Activated CD4-positive, alpha-beta T cell treated with anti-CD3 and anti-CD28 coated beads for 36 hours (primary cell): Measurements from ENCODE around the gene YTHDF1. TPM values are rescaled to one million over a fixed set of nuclear protein-coding genes. Genes with fewer than 3 reads are reported as not detected.

Source experiments
- ATAC-seq: fragments of 200-7000 bp; cut with Tn5 transposase; one replicate; pipeline ENCODE4 v1.10.0; 2021; ENCODE audit warnings: mild to moderate bottlenecking, moderate library complexity
- CTCF ChIA-PET: fragments of 350-600 bp; sonication (Branson Sonifier 250); formaldehyde crosslinking; loops from one replicate; lab custom pipeline; 2021; ENCODE audit warnings: antibody characterized with exemption; lab: Charles Lee
- POLR2A ChIA-PET: fragments of 350-600 bp; sonication (Branson Sonifier 250); formaldehyde crosslinking; loops from one replicate; lab custom pipeline; 2021; ENCODE audit warnings: antibody characterized with exemption, inconsistent platforms; lab: Charles Lee
- DNase-seq: peaks from one replicate; pipeline ENCODE4 v3.0.0-alpha.2; 2020
- H3K27ac Mint-ChIP-seq: one replicate; pipeline ENCODE4 v1.8.0; 2021; ENCODE audit warnings: mixed read lengths
- H3K27me3 Mint-ChIP-seq: one replicate; pipeline ENCODE4 v1.8.0; 2021; ENCODE audit warnings: mixed read lengths
- H3K36me3 Mint-ChIP-seq: one replicate; pipeline ENCODE4 v1.8.0; 2021; ENCODE audit warnings: low read depth, mixed read lengths
- H3K4me1 Mint-ChIP-seq: one replicate; pipeline ENCODE4 v1.8.0; 2021; ENCODE audit warnings: mixed read lengths
- H3K4me3 Mint-ChIP-seq: one replicate; pipeline ENCODE4 v1.8.0; 2021; ENCODE audit warnings: mild to moderate bottlenecking, moderate library complexity, mixed read lengths
- H3K9me3 Mint-ChIP-seq: one replicate; pipeline ENCODE4 v1.8.0; 2021; ENCODE audit warnings: low read depth, mixed read lengths
- intact Hi-C, 2 experiments: fragments of 100-400 bp; cut with DNase I in 1 of 2; cut with micrococcal nuclease in 1 of 2; formaldehyde crosslinking; loops; one replicate each; pipeline versions ENCODE4 v1.14.2 to v1.15.1; 2022 to 2024; cut with DNase I, micrococcal nuclease
- total RNA-seq, 2 experiments: library from RNA; stranded (reverse); gene quantifications; one replicate each; pipeline ENCODE4 v1.2.3, GENCODE V29; 2021

The YTHDF1 gene
- total RNA-seq, 2 experiments from 2014 or later, result 32.2 to 32.6 TPM

- CTCF ChIA-PET, result interaction anchor here (0.6 kb wide), 1 partner anchor 24 kb away, joined by 3 read pairs; no protein-coding TSS in a partner anchor
- Mint-ChIP-seq H3K4me3 (no peak overlapping the region), H3K27me3 (peaks cover 30% of the 10 kb centered on the region), H3K36me3 (no peaks in the 10 kb centered on the region), H3K4me1 (peaks cover 9% of the 10 kb centered on the region), H3K27ac (no peak overlapping the region), H3K9me3 (no peaks in the 10 kb centered on the region)
- no peak for ATAC-seq
- DNase-seq, result no peak
- intact Hi-C loops, result loop anchor here in 1 of 2 experiments (10.0 kb wide), 1 partner anchor 700 kb away; the partner anchor contains the start of gene GATA5
- POLR2A ChIA-PET, result no interaction called here
Measured at GRCh38 chr20:63174309-63175037, 41.5 kb downstream of the YTHDF1 start.

GRCh38 chr20:63173552-63174191 lies 42.3 kb downstream of the YTHDF1 start:
- DNase-seq (no peak), ATAC-seq (no peak)
- ChIA-PET POLR2A (interaction anchor here (0.6 kb wide), 1 partner anchor 189 kb away, joined by 3 read pairs; no protein-coding TSS in a partner anchor), CTCF (interaction anchor here (0.6 to 0.8 kb wide), 2 partner anchors 23 to 118 kb away, joined by 3 read pairs; no protein-coding TSS in a partner anchor)
- H3K27me3 Mint-ChIP-seq, result peaks cover 30% of the 10 kb centered on the region
- H3K9me3 Mint-ChIP-seq, result no peaks in the 10 kb centered on the region
- no peak overlapping the region for H3K4me3 Mint-ChIP-seq
- no peaks in the 10 kb centered on the region for H3K36me3 Mint-ChIP-seq
- intact Hi-C loops, result loop anchor here in 1 of 2 experiments (10.0 kb wide), 1 partner anchor 699 kb away; the partner anchor contains the start of gene GATA5
- H3K27ac Mint-ChIP-seq, result no peak overlapping the region
- H3K4me1 Mint-ChIP-seq, result peaks cover 7% of the 10 kb centered on the region

GRCh38 chr20:63172726-63173125 lies 43.2 kb downstream of the YTHDF1 start:
- Mint-ChIP-seq H3K27me3 (peaks cover 28% of the 10 kb centered on the region), H3K4me1 (peaks cover 7% of the 10 kb centered on the region), H3K27ac (no peak overlapping the region), H3K36me3 (no peaks in the 10 kb centered on the region), H3K4me3 (no peak overlapping the region), H3K9me3 (no peaks in the 10 kb centered on the region)
- ChIA-PET CTCF (interaction anchor here (0.6 to 0.8 kb wide), 2 partner anchors 117 to 193 kb away, joined by 3 read pairs; no protein-coding TSS in a partner anchor), POLR2A (interaction anchor here (0.6 kb wide), 1 partner anchor 188 kb away, joined by 3 read pairs; no protein-coding TSS in a partner anchor)
- intact Hi-C loops, result loop anchor here in 1 of 2 experiments (10.0 kb wide), 1 partner anchor 698 kb away; the partner anchor contains the start of gene GATA5
- DNase-seq (peak; percentile 45), ATAC-seq (peak; percentile 52)

- H3K4me3 Mint-ChIP-seq, result no peak overlapping the region
- H3K27me3 Mint-ChIP-seq, result peaks cover 26% of the 10 kb centered on the region
- H3K27ac Mint-ChIP-seq, result no peak overlapping the region
- H3K4me1 Mint-ChIP-seq, result peaks cover 6% of the 10 kb centered on the region
- H3K36me3 Mint-ChIP-seq, result no peaks in the 10 kb centered on the region
- POLR2A ChIA-PET, result no interaction called here
- no peaks in the 10 kb centered on the region for H3K9me3 Mint-ChIP-seq
- DNase-seq (no peak), ATAC-seq (no peak)
- CTCF ChIA-PET, result no interaction called here
- intact Hi-C loops, result loop anchor here in 1 of 2 experiments (10.0 kb wide), 1 partner anchor 697 kb away; the partner anchor contains the start of gene GATA5
Measured at GRCh38 chr20:63171991-63172390, 43.9 kb downstream of the YTHDF1 start.

GRCh38 chr20:63169681-63170080 lies 46.2 kb downstream of the YTHDF1 start:
- Mint-ChIP-seq H3K9me3 (no peaks in the 10 kb centered on the region), H3K4me1 (peaks cover under 1% of the 10 kb centered on the region), H3K4me3 (no peak overlapping the region), H3K27ac (no peak overlapping the region), H3K27me3 (peaks cover 18% of the 10 kb centered on the region), H3K36me3 (no peaks in the 10 kb centered on the region)
- DNase-seq, result no peak
- ATAC-seq, result no peak
- intact Hi-C loops, result loop anchor here in 1 of 2 experiments (10.0 kb wide), 1 partner anchor 695 kb away; the partner anchor contains the start of gene GATA5
- ChIA-PET CTCF (interaction anchor here (1.0 kb wide), 1 partner anchor 158 kb away, joined by 4 read pairs; no protein-coding TSS in a partner anchor), POLR2A (no interaction called here)

GRCh38 chr20:63168861-63169260 lies 47.1 kb downstream of the YTHDF1 start:
- POLR2A ChIA-PET, result no interaction called here
- H3K9me3 Mint-ChIP-seq, result no peaks in the 10 kb centered on the region
- H3K4me3 Mint-ChIP-seq, result no peak overlapping the region
- peaks cover 16% of the 10 kb centered on the region for H3K27me3 Mint-ChIP-seq
- ATAC-seq, result no peak
- no peaks in the 10 kb centered on the region for H3K4me1 Mint-ChIP-seq
- no peak for DNase-seq
- no peaks in the 10 kb centered on the region for H3K36me3 Mint-ChIP-seq
- CTCF ChIA-PET, result no interaction called here
- intact Hi-C loops, result no loop called here
- no peak overlapping the region for H3K27ac Mint-ChIP-seq

GRCh38 chr20:63167918-63168520 lies 47.9 kb downstream of the YTHDF1 start:
- H3K4me3 Mint-ChIP-seq, result no peak overlapping the region
- no peaks in the 10 kb centered on the region for H3K36me3 Mint-ChIP-seq
- ChIA-PET POLR2A (no interaction called here), CTCF (no interaction called here)
- no peak overlapping the region for H3K27ac Mint-ChIP-seq
- H3K4me1 Mint-ChIP-seq, result no peaks in the 10 kb centered on the region
- ATAC-seq (no peak), DNase-seq (no peak)
- intact Hi-C loops, result no loop called here
- H3K9me3 Mint-ChIP-seq, result no peaks in the 10 kb centered on the region
- peaks cover 19% of the 10 kb centered on the region for H3K27me3 Mint-ChIP-seq

GRCh38 chr20:63167026-63167917 lies 48.7 kb downstream of the YTHDF1 start:
- ATAC-seq (no peak), DNase-seq (no peak)
- Mint-ChIP-seq H3K36me3 (no peaks in the 10 kb centered on the region), H3K27ac (no peak overlapping the region), H3K27me3 (peaks cover 17% of the 10 kb centered on the region), H3K4me3 (no peak overlapping the region), H3K9me3 (no peaks in the 10 kb centered on the region), H3K4me1 (no peaks in the 10 kb centered on the region)
- ChIA-PET CTCF (no interaction called here), POLR2A (no interaction called here)
- intact Hi-C loops, result no loop called here

GRCh38 chr20:63166193-63167020 lies 49.5 kb downstream of the YTHDF1 start:
- no peak for DNase-seq
- ATAC-seq, result no peak
- no peaks in the 10 kb centered on the region for H3K9me3 Mint-ChIP-seq
- H3K4me3 Mint-ChIP-seq, result no peak overlapping the region
- H3K27me3 Mint-ChIP-seq, result peaks cover 8% of the 10 kb centered on the region
- no peaks in the 10 kb centered on the region for H3K36me3 Mint-ChIP-seq
- intact Hi-C loops, result no loop called here
- ChIA-PET CTCF (interaction anchor here (0.5 kb wide), 1 partner anchor 659 kb away, joined by 3 read pairs; no protein-coding TSS in a partner anchor), POLR2A (no interaction called here)
- H3K27ac Mint-ChIP-seq, result no peak overlapping the region
- no peaks in the 10 kb centered on the region for H3K4me1 Mint-ChIP-seq
